GM12878 (cell line): ENCODE results near the gene RARRES2. TPM values are rescaled to one million over a fixed set of nuclear protein-coding genes. Genes with fewer than 3 reads are reported as not detected.
A peak's percentile ranks its signal among the peaks of the same experiment; 100 is the strongest.

Experiments
- ATAC-seq: fragments of 200-7000 bp; cut with Tn5 transposase; 3 replicates; pipeline ENCODE4 v1.9.1; 2020; ENCODE audit warnings: mild to moderate bottlenecking, moderate library complexity
- BruUV-seq: library from RNA; stranded (reverse); fragments of 400-500 nt; replicated peaks from 2 replicates; lab custom pipeline; 2021; lab: Mats Ljungman, UMichigan
- CTCF ChIA-PET: fragments of 300-600 bp; sonication (Branson Sonifier 250); formaldehyde crosslinking; extraction: SDS; loops from one replicate; lab custom pipeline; 2021; ENCODE audit warnings: inconsistent platforms; lab: Yijun Ruan, JAX
- POLR2A ChIA-PET: fragments of 350-600 bp; formaldehyde crosslinking; extraction: SDS; loops from one replicate; lab custom pipeline; 2021; ENCODE audit warnings: inconsistent platforms; lab: Charles Lee
- RAD21 ChIA-PET: fragments of 300-600 bp; sonication (Branson Sonifier 250); formaldehyde crosslinking; loops from one replicate; lab custom pipeline; 2023; ENCODE audit warnings: antibody characterized with exemption; ENCODE audit not compliant: unreplicated experiment; lab: Charles Lee
- SMC1A ChIA-PET: fragments of 300-600 bp; sonication (Branson Sonifier 250); formaldehyde crosslinking; loops from one replicate; lab custom pipeline; 2023; ENCODE audit not compliant: unreplicated experiment, uncharacterized antibody; lab: Charles Lee
- DNase-seq: peaks from one replicate; pipeline ENCODE4 v3.0.0-alpha.2; 2011; ENCODE audit warnings: low read depth, low spot score
- FAIRE-seq: peaks from 3 replicates; lab custom pipeline; 2011; peaks lifted over from hg19 to GRCh38; lab: Jason Lieb, UNC
- H2AFZ ChIP-seq: 2 replicates; pipeline ENCODE4 v1.6.0; 2011; ENCODE audit warnings: low read depth, low read length, control low read depth; ENCODE audit not compliant: control insufficient read depth
- H3K27ac ChIP-seq: 2 replicates; pipeline ENCODE4 v1.5.1; 2011; ENCODE audit warnings: control low read depth; ENCODE audit not compliant: control insufficient read depth, insufficient read depth
- H3K27me3 ChIP-seq, 2 experiments: replicated peaks in 1 of 2; 2 replicates each; pipeline versions ENCODE4 v1.6.0 to v1.6.1; 2011; ENCODE audit warnings: low read length in 1 of 2; ENCODE audit not compliant: control insufficient read depth in 2 of 2, insufficient read depth in 2 of 2
- H3K36me3 ChIP-seq, 2 experiments: 2 replicates each; pipeline ENCODE4 v1.5.1; 2011; ENCODE audit warnings: low read length in 1 of 2; ENCODE audit not compliant: control insufficient read depth in 2 of 2, insufficient read depth in 2 of 2
- H3K4me1 ChIP-seq: 2 replicates; pipeline ENCODE4 v1.6.1; 2011; ENCODE audit warnings: mild to moderate bottlenecking, low read length, moderate library complexity, mixed read lengths; ENCODE audit not compliant: control insufficient read depth, insufficient read depth
- H3K4me2 ChIP-seq: 2 replicates; pipeline ENCODE4 v1.6.0; 2011; ENCODE audit warnings: control low read depth; ENCODE audit not compliant: control insufficient read depth, insufficient read depth
- H3K4me3 ChIP-seq: fragments of 200-600 bp; sonication (generic); 2 replicates; pipeline ENCODE4 v1.5.1; 2016
- H3K79me2 ChIP-seq: 2 replicates; pipeline ENCODE4 v1.6.0; 2011; ENCODE audit warnings: low read length; ENCODE audit not compliant: control insufficient read depth, insufficient read depth
- H3K9ac ChIP-seq: 2 replicates; pipeline ENCODE4 v1.8.0; 2011; ENCODE audit warnings: low read length, control low read depth, mixed read lengths; ENCODE audit not compliant: control insufficient read depth, insufficient read depth
- H3K9me3 ChIP-seq: replicated peaks from 3 replicates; pipeline ENCODE4 v1.5.1; 2011; ENCODE audit warnings: mild to moderate bottlenecking, low read length; ENCODE audit not compliant: control insufficient read depth, insufficient read depth
- H4K20me1 ChIP-seq: 2 replicates; pipeline ENCODE4 v1.6.0; 2011; ENCODE audit not compliant: control insufficient read depth, insufficient read depth
- ATF7 ChIP-seq: fragments of 450-650 bp; IDR thresholded peaks from 2 replicates; pipeline ENCODE4 v1.6.1; 2016; ENCODE audit warnings: low read depth, mild to moderate bottlenecking
- CBX3 ChIP-seq: fragments of 200-600 bp; sonication (generic); IDR thresholded peaks from 2 replicates; pipeline ENCODE4 v1.6.1; 2016; ENCODE audit warnings: low read depth, borderline replicate concordance
- CHD2 ChIP-seq: IDR thresholded peaks from 2 replicates; pipeline ENCODE4 v1.6.1; 2011; ENCODE audit warnings: low read depth, low read length, improper control_type of control experiment, borderline replicate concordance
- EZH2 ChIP-seq: IDR thresholded peaks from 2 replicates; pipeline ENCODE4 v1.6.1; 2012; ENCODE audit warnings: low read depth, mild to moderate bottlenecking, control low read depth, inconsistent platforms, low read length, borderline replicate concordance; ENCODE audit not compliant: control insufficient read depth
- JUND ChIP-seq: IDR thresholded peaks from 2 replicates; pipeline ENCODE4 v1.6.1; 2012; ENCODE audit warnings: low read depth, mild to moderate bottlenecking, low read length, improper control_type of control experiment, moderate library complexity
- MTA3 ChIP-seq: IDR thresholded peaks from 2 replicates; pipeline ENCODE4 v1.6.1; 2012; ENCODE audit warnings: low read length, inconsistent platforms, borderline replicate concordance
- NRF1 ChIP-seq: conservative IDR thresholded peaks from 2 replicates; pipeline ENCODE4 v1.6.1; 2011; ENCODE audit warnings: mild to moderate bottlenecking, low read depth, low read length, improper control_type of control experiment
- PAX5 ChIP-seq: IDR thresholded peaks from 2 replicates; pipeline ENCODE4 v1.6.1; 2011; ENCODE audit warnings: low read depth, low read length, borderline replicate concordance
- WGBS: methylation state at CpG from one replicate; pipeline ENCODE4 v1.1.6; 2016; ENCODE audit warnings: low lambda C conversion rate; ENCODE audit not compliant: insufficient replicate concordance, insufficient coverage; ENCODE audit errors: missing lambda C conversion rate; 5-methylcytosine and 5-hydroxymethylcytosine counted together
- in situ Hi-C: fragments of 300-500 bp; cut with MboI; formaldehyde crosslinking; loops from 9 replicates; pipeline ENCODE4 v1.14.3; 2018; ENCODE audit warnings: mixed read lengths
- intact Hi-C: fragments of 100-400 bp; cut with micrococcal nuclease; formaldehyde crosslinking; loops from one replicate; pipeline ENCODE4 v1.14.2; 2022; ENCODE audit not compliant: unreplicated experiment
- polyA plus RNA-seq, 11 experiments: library from polyadenylated mRNA; depleted of rRNA in 4 of 11; unstranded in 6 of 11; stranded (reverse) in 5 of 11; fragments of >200 nt; fragmentation: Nextera tagmentation in 4 of 11; fragmentation: Illumina TruSeq in 1 of 11; extraction: Ambion mirVana in 4 of 11; extraction: Trizol in 1 of 11; gene quantifications; 1 replicate in 1 of 11; 2 replicates in 10 of 11; pipeline versions ENCODE4 v1.2.1 to v1.2.3, GENCODE V29; 2011 to 2016; ENCODE audit warnings: inconsistent platforms in 2 of 11, missing spikeins in 2 of 11, low read depth in 1 of 11
- total RNA-seq, 4 experiments: library from RNA; depleted of rRNA in 3 of 4; stranded (reverse); fragments of >200 nt in 3 of 4; fragmentation: Illumina TruSeq in 1 of 4; extraction: Trizol in 1 of 4; gene quantifications; 2 replicates each; pipeline versions ENCODE4 v1.2.1 to v1.2.3, GENCODE V29; 2013 to 2021

Gene RARRES2
- total and polyA plus RNA-seq, 10 of the 15 experiments (the other 5 are each of a cell fraction or from before 2014, with no cell fraction given): 0.13 to 2.2 (median 0.40) TPM; not detected in 3

- intact Hi-C loops (no loop called here), in situ Hi-C loops (no loop called here)
- CTCF ChIA-PET: interaction anchor here (1.0 to 2.3 kb wide), 3 partner anchors 30 to 91 kb away, joined by 4 to 5 read pairs (median 5); no protein-coding TSS in a partner anchor
- H3K36me3 ChIP-seq: peaks cover 6 to 17% of the 10 kb centered on the region in 2 experiments
- peaks cover 9% of the 10 kb centered on the region; the same call in 1 of the 2 replicates for H3K4me1 ChIP-seq
- H3K4me3 ChIP-seq: no peak overlapping the region
- H3K27me3 ChIP-seq: no peaks in the 10 kb centered on the region
- RAD21 ChIA-PET: interaction anchor here (0.8 to 1.1 kb wide), 4 partner anchors 29 to 127 kb away, joined by 3 to 7 read pairs (median 4); no protein-coding TSS in a partner anchor
- no peak overlapping the region for H3K27ac ChIP-seq
- SMC1A ChIA-PET: interaction anchor here (1.0 to 2.0 kb wide), 2 partner anchors 18 to 44 kb away, joined by 3 to 7 read pairs; no protein-coding TSS in a partner anchor
- DNase-seq: no peak
- POLR2A ChIA-PET: interaction anchor here (1.2 kb wide), 1 partner anchor 13 kb away, joined by 4 read pairs; no protein-coding TSS in a partner anchor
- ATAC-seq: no peak
- peak overlapping the region; percentile 14; the same call in 1 of the 2 replicates for H3K4me2 ChIP-seq
- no peak overlapping the region for H3K9ac ChIP-seq
- no peaks in the 10 kb centered on the region for H4K20me1 ChIP-seq
- H3K9me3 ChIP-seq: no peaks in the 10 kb centered on the region
- peaks cover 36% of the 10 kb centered on the region for H3K79me2 ChIP-seq
- 89% methylated on average over 6 of the region's 6 CpGs for WGBS
- H2AFZ ChIP-seq: no peak overlapping the region
- BruUV-seq: no TSS peak
- no peak for FAIRE-seq
- TF ChIP-seq CBX3 (no peak), PAX5 (no peak), CHD2 (no peak), MTA3 (no peak), EZH2 (no peak), JUND (no peak), ATF7 (no peak), NRF1 (no peak)
Measured at GRCh38 chr7:150325901-150326300, 15.5 kb downstream of the RARRES2 start.
